Bronchial epithelial cell (primary cell): ENCODE measurements around the gene KLHL11. TPM values are rescaled to one million over a fixed set of nuclear protein-coding genes. Genes with fewer than 3 reads are reported as not detected.

ENCODE experiments used
- DNase-seq: peaks from one replicate; pipeline ENCODE4 v3.0.0-alpha.2; 2010; ENCODE audit warnings: low read depth
- FAIRE-seq: peaks from 2 replicates; lab custom pipeline; 2011; peaks lifted over from hg19 to GRCh38; lab: Jason Lieb, UNC
- H3K27me3 ChIP-seq: 2 replicates; pipeline ENCODE4 v1.5.1; 2011; ENCODE audit warnings: low read length; ENCODE audit not compliant: control insufficient read depth, insufficient read depth
- H3K36me3 ChIP-seq: 2 replicates; pipeline ENCODE4 v1.5.1; 2011; ENCODE audit warnings: low read length; ENCODE audit not compliant: control insufficient read depth, insufficient read depth
- H3K4me3 ChIP-seq: 2 replicates; pipeline ENCODE4 v1.5.1; 2011; ENCODE audit warnings: mild to moderate bottlenecking, low read depth, low read length, control low read depth
- CTCF ChIP-seq: IDR thresholded peaks from 2 replicates; pipeline ENCODE4 v1.5.1; 2011; ENCODE audit warnings: mild to moderate bottlenecking, moderate library complexity, low read length, control low read depth, inconsistent platforms; ENCODE audit not compliant: insufficient read depth, severe bottlenecking
- total RNA-seq: library from RNA; depleted of rRNA; stranded (reverse); fragments of >200 nt; gene quantifications from 2 replicates; pipeline ENCODE4 v1.2.1, GENCODE V29; 2014

Gene KLHL11
- total RNA-seq: 31.0 and 33.2 TPM in 2 replicates

- FAIRE-seq (no peak), DNase-seq (peak; percentile 77)
- Histone ChIP-seq H3K36me3 (peaks cover 6% of the 10 kb centered on the region), H3K27me3 (no peaks in the 10 kb centered on the region), H3K4me3 (peak within 1 kb of the TSS; percentile 95)
- TF ChIP-seq CTCF: no peak
Measured at GRCh38 chr17:41864836-41865595, at the start of gene KLHL11. TSS of gene KLHL11 (minus strand) at chr17:41865423. CDS start at chr17:41865370, 53 bp downstream.

- Histone ChIP-seq H3K27me3 (no peaks in the 10 kb centered on the region), H3K4me3 (no peak overlapping the region), H3K36me3 (peaks cover 32% of the 10 kb centered on the region)
- DNase-seq (no peak), FAIRE-seq (no peak)
- no peak for TF ChIP-seq CTCF
Measured at GRCh38 chr17:41915020-41915419, 49.8 kb upstream of the KLHL11 start.

- no peak overlapping the region for H3K4me3 ChIP-seq
- peaks cover 38% of the 10 kb centered on the region for H3K36me3 ChIP-seq
- FAIRE-seq (no peak), DNase-seq (no peak)
- H3K27me3 ChIP-seq: no peaks in the 10 kb centered on the region
- no peak for TF ChIP-seq CTCF
Measured at GRCh38 chr17:41914358-41914766, 49.1 kb upstream of the KLHL11 start.

- FAIRE-seq (no peak), DNase-seq (no peak)
- H3K36me3 ChIP-seq: peaks cover 43% of the 10 kb centered on the region
- no peak for TF ChIP-seq CTCF
- H3K27me3 ChIP-seq: no peaks in the 10 kb centered on the region
- no peak overlapping the region for H3K4me3 ChIP-seq
Measured at GRCh38 chr17:41913798-41914197, 48.6 kb upstream of the KLHL11 start.

GRCh38 chr17:41912925-41913324 lies 47.7 kb upstream of the KLHL11 start:
- TF ChIP-seq CTCF: no peak
- peaks cover 46% of the 10 kb centered on the region for H3K36me3 ChIP-seq
- FAIRE-seq: no peak
- H3K4me3 ChIP-seq: no peak overlapping the region
- no peaks in the 10 kb centered on the region for H3K27me3 ChIP-seq
- no peak for DNase-seq
